ENCODE data around the gene PTPRH. TPM values are rescaled to one million over a fixed set of nuclear protein-coding genes. Genes with fewer than 3 reads are reported as not detected.
"Not testable (repeated sequence)": the region's sequence is repeated elsewhere in the genome, so short reads cannot be mapped to it uniquely, and the experiment has no call there.

Gene PTPRH
- total and polyA plus RNA-seq, 8 donors: 5.3 to 83.9 (median 39.7) TPM

- intact Hi-C loops (cut with DNase I; ENCODE audit: low total_unique reads): no loop called here
- Histone ChIP-seq H3K9me3 (no peaks in the 10 kb centered on the region), H3K4me3 (peak overlapping the region in 3 of 4 donors; percentile 7 to 22 (median 22)), H3K4me1 (peaks cover 0 to 32% (median 18%) of the 10 kb centered on the region in 4 donors), H3K27me3 (peaks cover 18 to 92% (median 55%) of the 10 kb centered on the region in 3 donors), H3K36me3 (no peaks in the 10 kb centered on the region), H3K27ac (no peak overlapping the region)
- 3 to 11% (median 4%) methylated on average over 40 to 52 of the region's 52 CpGs for WGBS, 5 donors
- no peak for TF ChIP-seq EP300 (IDR thresholded peaks at IDR 0.05)
- no peak for TF ChIP-seq POLR2AphosphoS5 (IDR thresholded peaks at IDR 0.05)
- TF ChIP-seq CTCF (IDR thresholded peaks at IDR 0.05): no peak
- TF ChIP-seq POLR2A (IDR thresholded peaks at IDR 0.05): no peak
- peak; percentile 65 to 78 for DNase-seq
Observed at GRCh38 chr19:55156202-55157063, 52.9 kb downstream of the PTPRH start.

- DNase-seq; H3K9me3 ChIP-seq; H3K36me3 ChIP-seq; H3K27ac ChIP-seq; intact Hi-C loops (cut with DNase I; ENCODE audit: low total_unique reads): not testable (repeated sequence)
- Histone ChIP-seq H3K4me1 (peaks cover 0 to 29% (median 17%) of the 10 kb centered on the region in 4 donors), H3K4me3 (peak overlapping the region in 2 of 4 donors; percentile 22), H3K27me3 (peaks cover 12 to 92% (median 48%) of the 10 kb centered on the region in 3 donors)
- WGBS, 5 donors: 0 to 15% (median 7%) methylated on average over 5 of the region's 5 CpGs
Observed at GRCh38 chr19:55155784-55156183, 53.5 kb downstream of the PTPRH start.

GRCh38 chr19:55153652-55154264, 55.5 kb downstream of the PTPRH start:
- 84 to 90% (median 87%) methylated on average over 12 of the region's 12 CpGs for WGBS, 5 donors
- Histone ChIP-seq H3K36me3 (no peaks in the 10 kb centered on the region), H3K27ac (no peak overlapping the region), H3K9me3 (no peaks in the 10 kb centered on the region), H3K4me1 (peaks cover 0 to 15% (median 12%) of the 10 kb centered on the region in 4 donors), H3K4me3 (no peak overlapping the region), H3K27me3 (peaks cover 9 to 92% (median 51%) of the 10 kb centered on the region in 3 donors)
- intact Hi-C loops (cut with DNase I; ENCODE audit: low total_unique reads): no loop called here
- no peak for DNase-seq
- TF ChIP-seq CTCF (IDR thresholded peaks at IDR 0.05): no peak
- no peak for TF ChIP-seq POLR2AphosphoS5 (IDR thresholded peaks at IDR 0.05)
- TF ChIP-seq POLR2A (IDR thresholded peaks at IDR 0.05): no peak
- no peak for TF ChIP-seq EP300 (IDR thresholded peaks at IDR 0.05)

GRCh38 chr19:55152017-55152416, 57.3 kb downstream of the PTPRH start:
- TF ChIP-seq POLR2A (IDR thresholded peaks at IDR 0.05): no peak
- TF ChIP-seq POLR2AphosphoS5 (IDR thresholded peaks at IDR 0.05): no peak
- no peak for TF ChIP-seq CTCF (IDR thresholded peaks at IDR 0.05)
- TF ChIP-seq EP300 (IDR thresholded peaks at IDR 0.05): no peak
- no peak for DNase-seq
- no peaks in the 10 kb centered on the region for H3K9me3 ChIP-seq
- no peaks in the 10 kb centered on the region for H3K36me3 ChIP-seq
- no peak overlapping the region for H3K27ac ChIP-seq
- H3K4me1 ChIP-seq: peaks cover 0 to 14% (median 12%) of the 10 kb centered on the region in 4 donors
- no peak overlapping the region for H3K4me3 ChIP-seq
- intact Hi-C loops (cut with DNase I; ENCODE audit: low total_unique reads): no loop called here
- H3K27me3 ChIP-seq: peaks cover 12 to 92% (median 51%) of the 10 kb centered on the region in 3 donors

Data from stomach (tissue), 9 donors.